Measurements from ENCODE around the gene GDA. TPM values are rescaled to one million over a fixed set of nuclear protein-coding genes. Genes with fewer than 3 reads are reported as not detected.
"Not testable (repeated sequence)": the region's sequence is repeated elsewhere in the genome, so short reads cannot be mapped to it uniquely, and the experiment has no call there.

Gene GDA
- total RNA-seq, 1 experiment from 2014 or later, result not detected

DNA sequence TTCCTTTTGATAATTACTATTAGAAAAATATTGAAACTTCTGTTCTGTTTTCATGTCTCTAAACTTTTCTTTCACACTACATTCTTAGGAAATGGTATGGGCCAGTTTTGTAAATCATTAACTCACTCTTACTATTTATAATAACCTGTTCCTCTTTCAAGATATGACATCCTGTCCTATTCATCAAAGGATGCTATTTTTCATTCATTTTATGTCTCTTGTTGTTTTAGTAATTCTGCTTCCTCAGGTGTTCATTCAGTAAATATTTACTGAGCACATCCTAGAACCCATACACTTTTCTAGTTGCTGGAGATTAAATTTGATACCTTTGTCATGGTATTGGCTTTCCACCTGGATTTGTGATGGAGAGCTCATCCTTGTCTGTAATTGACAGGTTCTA, 58.0 kb downstream of the GDA start:
- no peak for DNase-seq (ENCODE audit: low spot score)

DNA sequence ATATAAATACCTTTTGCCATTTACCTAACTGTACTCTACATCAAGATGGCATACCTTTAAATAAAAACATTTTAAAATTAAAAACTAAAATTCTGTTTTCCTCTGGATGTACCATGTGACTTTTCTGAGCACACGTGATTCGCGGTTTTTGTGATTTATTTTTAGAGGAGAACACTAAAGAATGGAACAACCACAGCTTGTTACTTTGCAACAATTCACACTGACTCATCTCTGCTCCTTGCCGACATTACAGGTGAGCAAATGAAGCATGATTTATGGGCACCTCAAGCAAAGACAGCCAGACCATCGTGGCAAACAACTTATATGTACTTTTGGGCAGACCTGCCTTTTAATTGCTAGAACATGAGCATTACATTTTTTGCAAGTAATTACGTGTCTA, 61.3 kb downstream of the GDA start:
- DNase-seq (ENCODE audit: low spot score), result peak; percentile 16

DNA sequence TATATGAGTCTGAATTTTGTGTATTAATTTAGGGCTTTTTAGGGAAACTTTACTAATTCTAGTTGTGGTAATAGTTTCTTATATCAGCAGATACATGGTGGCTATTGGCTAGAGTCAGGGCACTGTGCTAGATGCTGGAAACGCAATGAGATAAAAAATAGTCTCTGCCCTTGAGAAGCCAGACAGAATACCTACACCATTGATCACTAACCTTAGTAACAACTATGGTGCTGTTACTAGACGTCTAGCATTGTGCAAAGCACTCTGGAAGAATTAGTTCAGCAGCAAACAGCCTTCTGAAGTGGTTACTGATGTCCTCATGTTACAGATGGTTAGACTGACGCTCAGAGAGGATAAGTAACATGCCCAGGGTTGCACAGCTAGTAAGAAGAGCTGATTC, 61.8 kb downstream of the GDA start:
- DNase-seq (ENCODE audit: low spot score), result no peak

DNA sequence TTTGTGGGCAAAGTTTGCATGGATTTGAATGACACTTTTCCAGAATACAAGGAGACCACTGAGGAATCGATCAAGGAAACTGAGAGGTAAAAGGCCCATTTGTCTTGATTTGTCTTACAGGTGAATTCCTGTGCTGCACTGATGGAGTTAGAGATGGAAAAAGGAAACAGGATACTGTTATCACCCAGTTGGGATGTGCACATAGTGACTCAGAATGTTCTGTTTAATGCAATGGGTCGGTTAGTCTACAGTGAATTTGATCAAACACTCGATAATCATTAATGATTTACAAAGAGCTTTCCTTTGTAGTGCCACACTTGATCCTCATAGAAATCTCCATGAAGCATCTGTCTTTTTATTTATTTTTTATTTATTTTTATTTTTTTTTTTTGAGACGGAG, 64.7 kb downstream of the GDA start:
- DNase-seq (ENCODE audit: low spot score), result no peak

DNA sequence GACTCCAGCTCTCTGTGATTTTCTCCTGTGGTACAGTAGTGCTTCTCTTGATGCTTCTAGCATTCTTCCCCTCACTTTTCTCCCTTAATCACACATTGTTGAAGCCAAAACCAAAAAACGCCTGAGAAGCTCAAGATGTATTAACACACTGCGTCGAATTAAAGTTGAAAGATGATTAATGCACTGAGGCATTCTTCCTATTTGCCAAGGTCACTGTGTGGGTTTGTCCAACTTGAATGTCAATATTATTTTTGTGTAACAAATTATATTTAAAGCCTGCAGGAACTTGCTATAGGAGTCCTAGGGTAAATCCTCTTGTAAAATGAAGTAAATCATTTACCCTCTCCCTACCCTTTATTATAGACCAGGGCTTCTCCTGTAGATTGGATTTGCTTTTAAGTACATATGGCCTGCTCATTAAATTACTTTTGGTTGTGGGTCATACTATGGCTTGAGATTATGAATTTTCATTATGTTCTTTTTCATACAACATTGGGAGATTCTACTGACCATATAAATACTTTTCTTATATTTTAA, 68.1 kb downstream of the GDA start:
- no peak for DNase-seq (ENCODE audit: low spot score)

DNA sequence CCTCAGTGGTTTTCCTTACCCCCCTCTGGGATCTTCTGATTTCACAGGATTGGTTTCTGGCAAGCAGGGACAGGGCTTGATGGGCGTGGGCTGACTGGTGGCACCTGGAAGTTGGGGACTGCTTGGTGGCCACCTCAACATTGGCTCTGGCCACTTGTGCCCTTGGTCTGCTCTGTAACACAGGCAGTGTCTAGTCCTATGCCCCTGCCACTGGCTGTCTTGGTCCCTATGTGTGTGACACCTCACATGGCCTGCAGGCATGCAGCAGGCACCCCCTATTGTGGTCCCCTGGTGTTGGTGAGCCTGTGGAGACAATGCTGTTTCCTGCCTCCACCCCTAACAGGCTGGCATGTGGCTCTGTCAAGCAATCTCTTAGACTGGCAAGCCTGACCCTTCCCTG, 71.3 kb downstream of the GDA start:
- DNase-seq (ENCODE audit: low spot score), result no peak

DNA sequence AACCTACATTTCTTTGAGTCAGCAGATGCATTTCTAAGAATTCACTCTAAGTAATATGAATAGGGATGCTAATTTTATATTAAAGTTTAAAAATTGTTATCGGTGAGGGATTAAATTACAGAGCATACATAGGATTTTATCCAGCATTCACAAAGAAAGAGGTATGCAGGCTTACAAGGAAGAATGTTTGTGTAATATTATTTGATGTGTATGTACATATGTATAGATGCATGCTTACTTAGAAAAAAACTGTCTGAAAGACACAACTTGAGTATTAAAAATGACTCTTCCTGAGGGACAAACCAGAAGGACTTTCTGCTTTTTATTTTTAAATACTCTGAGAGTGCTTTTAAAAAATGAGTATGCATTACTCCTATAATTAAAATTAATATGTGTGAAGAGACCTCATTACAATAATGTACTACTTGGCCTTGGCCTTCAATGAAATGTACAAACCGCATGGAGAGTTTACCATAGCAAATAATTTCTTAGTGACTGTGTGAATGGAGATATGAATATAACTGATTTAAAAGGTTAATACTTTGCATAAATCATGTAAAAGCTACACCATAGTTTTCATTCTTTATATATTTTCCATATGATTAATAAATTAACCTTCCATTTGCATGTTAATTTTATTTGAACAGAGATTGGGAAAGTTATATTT, 77.0 kb downstream of the GDA start:
- no peak for DNase-seq (ENCODE audit: low spot score)

DNA sequence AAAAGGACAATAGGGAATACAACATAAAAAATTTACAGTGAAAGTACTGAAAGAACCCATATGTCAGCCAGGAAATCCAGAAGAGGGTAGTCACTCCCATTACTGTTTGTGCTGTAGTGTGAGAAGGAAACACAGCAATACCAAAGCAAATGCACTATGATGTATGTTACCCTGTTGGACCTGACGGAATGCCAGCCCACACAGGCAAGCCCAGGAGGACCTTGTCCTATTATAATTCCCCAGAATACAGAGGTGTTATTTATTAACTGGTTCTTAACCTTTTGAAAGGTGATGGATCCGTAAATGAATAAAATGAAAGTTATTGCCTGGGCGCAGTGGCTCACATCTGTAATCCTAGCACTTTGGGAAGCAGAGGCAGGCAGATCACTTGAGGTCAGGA, 79.0 kb downstream of the GDA start:
- DNase-seq (ENCODE audit: low spot score), result no peak

DNA sequence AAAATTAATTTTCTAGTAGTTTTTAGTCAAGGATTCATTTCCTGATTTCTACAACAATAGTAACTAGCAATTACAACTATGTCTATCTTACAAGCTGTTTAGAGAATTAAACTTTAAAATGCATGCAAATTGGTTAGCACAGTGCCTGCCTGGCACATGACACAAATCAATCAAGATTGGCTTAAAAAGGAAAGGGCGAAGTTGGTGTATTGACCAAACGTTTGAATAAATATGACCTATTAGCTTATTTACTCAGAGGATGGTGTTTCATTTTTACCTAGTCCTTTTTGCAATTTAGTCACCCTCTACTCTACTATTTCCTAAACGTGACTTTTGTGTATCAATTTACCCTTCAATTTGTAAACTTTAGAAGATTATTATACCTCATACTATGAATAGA, 83.5 kb downstream of the GDA start:
- no peak for DNase-seq (ENCODE audit: low spot score)

DNA sequence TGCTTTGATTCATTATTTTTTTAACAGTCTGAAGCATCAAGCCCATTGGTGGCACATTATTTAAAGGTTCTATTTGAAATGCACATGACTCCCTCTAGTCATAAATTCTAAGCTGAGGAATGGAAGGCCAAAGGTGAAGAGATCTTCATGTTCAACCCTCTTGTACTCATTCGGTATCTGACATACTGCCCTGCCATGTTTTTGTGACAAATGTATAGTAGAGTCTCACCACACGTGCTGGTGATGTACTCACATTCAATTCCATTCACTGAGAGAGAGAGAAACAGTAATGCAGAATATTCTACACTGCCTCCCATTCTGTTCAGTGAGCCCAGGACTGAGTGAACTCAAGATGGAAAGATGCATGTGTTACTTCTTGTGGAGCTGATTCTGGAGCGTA, 98.3 kb downstream of the GDA start:
- no peak for DNase-seq (ENCODE audit: low spot score)

DNA sequence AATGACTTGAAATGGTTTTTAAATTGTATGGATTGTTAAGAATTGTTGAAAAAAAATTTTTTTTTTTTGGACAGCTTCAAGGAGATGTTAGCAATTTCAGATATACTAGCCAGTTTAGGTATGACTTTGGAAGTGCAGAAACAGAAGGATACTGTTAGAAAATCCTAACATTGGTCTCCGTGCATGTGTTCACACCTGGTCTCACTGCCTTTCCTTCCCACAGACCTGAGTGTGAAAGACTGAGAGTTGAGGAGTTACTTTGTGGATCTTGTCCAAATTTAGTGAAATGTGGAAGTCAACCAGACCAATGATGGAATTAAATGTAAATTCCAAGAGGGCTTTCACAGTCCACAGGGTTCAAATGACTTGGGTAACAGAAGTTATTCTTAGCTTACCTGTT, 102.3 kb downstream of the GDA start:
- no peak for DNase-seq (ENCODE audit: low spot score)

DNA sequence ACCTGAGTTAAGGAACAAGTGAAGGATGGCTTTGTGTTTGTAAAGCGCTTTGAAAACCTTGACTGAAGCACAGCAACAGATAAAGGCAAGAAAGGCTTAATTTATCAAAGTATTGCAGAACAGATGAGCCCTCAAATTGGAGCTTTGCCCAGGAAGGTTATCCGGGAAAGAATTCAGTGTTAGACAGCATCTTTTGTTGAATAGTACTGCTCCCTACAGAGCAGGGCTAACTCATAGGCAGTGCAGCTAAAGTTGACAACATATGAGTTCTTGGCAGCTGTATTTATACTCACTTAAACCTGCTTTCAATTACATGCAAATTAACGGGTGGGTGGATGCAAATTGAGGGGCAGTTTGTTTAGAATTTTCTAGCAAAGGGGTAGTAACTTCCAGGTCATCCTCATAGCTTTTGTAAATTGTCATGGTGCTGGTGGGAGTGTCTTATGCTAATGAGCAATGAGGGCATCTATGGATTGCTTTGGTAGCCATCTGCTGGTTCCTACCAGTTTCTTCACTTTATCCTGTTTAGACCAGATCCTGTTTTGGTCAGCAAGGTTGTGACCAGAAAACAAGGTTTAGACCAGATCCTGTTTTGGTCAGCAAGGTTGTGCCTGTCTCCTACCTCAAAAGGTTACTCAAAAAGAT, 105.8 kb downstream of the GDA start:
- no peak for DNase-seq (ENCODE audit: low spot score)

DNA sequence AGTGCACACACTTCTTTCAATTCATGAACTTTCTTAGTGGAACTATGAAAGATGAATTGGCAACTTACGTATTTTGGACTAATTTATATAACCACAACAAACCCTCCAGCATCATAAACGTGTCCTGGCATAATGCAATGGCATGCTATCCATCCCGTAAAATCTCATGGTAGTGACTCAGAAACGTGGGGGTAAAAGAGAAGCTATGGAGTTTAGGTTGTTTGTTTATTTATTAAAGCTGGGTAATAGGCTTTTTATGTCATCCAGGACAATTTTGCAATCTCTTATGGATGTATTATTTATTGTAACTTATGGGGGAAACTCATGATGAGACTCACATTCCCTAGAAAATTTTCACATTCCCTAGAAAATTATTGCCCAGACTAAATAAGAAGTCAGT, 106.3 kb downstream of the GDA start:
- no peak for DNase-seq (ENCODE audit: low spot score)

DNA sequence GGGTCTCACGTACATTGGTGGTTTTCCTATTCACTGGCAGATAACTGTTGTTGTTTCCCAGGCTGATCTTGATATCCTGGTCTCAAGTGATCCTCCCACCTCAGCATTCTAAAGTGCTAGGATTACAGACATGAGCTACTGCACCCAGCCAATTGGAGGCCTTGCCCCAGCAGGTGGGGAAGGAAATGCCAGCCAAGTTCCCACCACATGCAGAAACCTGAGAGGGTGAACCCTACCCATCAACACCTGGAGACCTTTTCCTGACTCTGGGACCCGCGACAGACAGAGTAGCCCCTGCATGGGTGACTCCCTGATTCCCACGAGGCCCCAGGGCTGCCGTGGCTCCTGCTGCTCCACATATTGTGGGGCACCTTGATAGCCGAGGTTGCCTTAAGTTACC, 107.7 kb downstream of the GDA start:
- no peak for DNase-seq (ENCODE audit: low spot score)

DNA sequence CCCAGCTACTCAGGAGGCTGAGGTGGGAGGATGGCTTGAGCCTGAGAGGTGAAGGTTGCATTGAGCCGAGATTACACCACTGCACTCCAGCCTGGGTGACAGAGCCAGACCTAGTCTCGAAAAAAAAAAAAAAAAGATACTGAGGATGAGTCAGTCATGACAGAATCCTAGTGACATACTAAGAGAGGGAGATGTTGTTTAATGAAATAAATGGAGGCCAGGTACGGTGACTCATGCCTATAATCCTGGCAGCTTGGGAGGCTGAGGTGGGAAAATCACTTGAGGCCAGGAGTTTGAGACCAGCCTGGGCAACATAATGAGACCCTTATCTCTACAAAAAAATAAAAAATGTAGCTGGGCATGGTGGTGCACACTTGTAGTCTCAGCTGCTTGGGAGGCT, 108.6 kb downstream of the GDA start:
- peak; percentile 23 for DNase-seq (ENCODE audit: low spot score)

DNA sequence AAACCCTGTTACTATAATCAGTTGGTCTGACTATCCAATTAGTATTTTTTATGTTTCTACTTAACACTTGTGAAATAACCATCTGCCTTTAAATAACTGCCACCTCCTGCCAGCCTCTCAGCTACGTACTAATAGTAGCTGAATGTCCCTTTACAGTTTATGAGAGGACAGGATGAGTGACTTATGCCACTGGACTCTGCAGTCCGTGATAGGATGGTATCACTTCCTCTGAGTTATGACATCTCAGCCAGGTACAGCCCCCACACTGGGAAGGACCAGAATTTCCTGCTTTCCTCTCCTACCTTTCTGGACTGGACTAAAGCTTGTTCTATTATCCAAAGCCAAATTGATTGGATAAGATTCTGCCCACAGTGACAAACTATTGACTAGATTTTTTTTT, 112.8 kb downstream of the GDA start:
- DNase-seq (ENCODE audit: low spot score), result no peak

DNA sequence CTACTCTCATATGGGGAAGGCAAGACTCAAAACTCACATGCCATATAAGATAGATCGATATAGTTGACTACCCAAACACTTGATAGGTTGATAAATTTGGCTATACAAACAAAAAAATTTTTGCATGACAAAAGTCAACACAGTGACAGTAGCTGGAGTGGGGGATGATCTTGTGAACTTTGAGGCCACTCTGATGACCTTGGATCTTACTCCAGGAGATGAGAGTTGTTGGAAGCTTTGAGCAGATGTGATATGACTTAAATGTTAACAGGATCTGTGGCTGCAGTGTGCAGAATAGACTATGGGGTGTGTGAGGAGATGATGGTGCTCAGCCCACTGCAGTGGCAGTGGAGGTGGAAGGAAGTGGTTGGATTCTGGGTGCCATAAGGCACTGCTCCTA, 114.3 kb downstream of the GDA start:
- DNase-seq (ENCODE audit: low spot score), result no peak

DNA sequence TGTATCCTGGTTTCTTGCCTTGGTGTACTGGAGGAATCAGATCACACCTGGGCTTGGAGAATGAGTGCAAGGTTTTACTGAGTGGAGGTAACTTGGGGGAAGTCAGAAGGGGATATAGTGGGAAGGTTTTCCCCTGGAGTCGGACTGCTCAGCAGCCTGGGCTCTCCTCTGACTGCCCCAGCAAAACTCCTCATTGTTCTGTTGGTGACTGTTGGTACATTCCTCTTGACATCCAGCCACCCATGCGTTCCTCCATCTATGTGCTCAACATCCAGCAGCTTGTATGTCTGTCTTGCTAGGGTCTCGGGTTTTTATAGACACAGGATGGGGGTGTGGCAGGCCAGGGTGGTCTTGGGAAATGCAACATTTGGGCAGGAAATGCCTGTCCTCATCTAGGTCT, 119.7 kb downstream of the GDA start:
- no peak for DNase-seq (ENCODE audit: low spot score)

DNA sequence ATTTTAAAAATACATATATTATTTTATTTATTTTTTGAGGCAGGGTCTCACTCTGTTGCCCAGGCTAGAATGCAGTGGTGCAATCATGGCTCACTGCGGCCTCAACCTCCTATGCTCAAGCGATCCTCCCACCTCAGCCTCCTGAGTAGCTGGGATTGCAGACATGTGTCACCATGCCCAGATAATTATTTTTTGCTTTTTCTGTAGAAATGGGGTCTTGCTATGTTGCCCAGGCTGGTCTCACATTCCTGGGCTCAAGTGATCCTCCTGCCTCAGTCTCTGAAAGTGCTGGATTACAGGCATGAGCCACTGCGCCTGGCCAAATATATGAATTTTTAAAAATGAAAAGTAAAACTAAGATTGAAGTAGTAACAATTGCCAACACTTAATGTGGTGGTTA, 121.1 kb downstream of the GDA start:
- not testable (repeated sequence) for DNase-seq (ENCODE audit: low spot score)

DNA sequence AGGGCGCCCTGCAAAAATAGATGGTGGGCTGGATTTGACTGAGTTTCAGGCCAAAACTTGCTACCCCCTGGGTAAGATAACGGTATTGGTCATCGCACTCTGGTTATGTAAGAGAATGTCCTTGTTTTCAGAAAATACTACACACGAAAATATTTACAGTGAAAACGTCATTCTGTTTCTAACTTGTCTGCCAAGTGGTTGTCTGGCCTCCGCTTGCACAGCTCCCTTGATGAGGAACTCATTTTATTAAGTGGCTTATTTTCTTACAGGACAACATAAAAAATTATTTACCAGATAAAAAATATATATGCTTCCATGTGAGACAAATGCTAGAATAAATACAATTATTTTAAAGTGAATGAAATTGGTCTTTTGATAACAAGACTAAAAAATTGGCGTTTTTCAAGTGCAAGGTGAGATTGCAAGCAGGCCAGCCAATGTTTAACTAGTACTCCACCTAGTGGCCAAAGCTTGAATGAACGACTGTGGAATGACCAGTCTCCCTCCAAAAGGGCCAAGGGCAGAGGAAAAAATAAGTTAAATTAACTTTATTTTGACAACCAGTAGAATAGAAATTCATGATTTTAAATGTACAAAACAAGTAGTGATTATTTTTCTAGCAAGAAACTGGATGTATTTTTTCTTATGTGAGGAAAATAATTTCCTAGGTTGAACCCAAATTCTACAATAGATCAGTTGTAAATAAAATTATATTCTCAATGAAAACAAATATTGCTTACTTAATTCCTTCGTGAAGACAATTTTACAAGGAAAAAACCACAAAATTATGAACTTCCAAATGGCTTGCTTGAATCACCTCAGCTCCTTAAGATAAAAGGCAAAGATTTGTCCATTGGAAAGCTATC, 122.6 kb downstream of the GDA start:
- peak; percentile 66 for DNase-seq (ENCODE audit: low spot score)

DNA sequence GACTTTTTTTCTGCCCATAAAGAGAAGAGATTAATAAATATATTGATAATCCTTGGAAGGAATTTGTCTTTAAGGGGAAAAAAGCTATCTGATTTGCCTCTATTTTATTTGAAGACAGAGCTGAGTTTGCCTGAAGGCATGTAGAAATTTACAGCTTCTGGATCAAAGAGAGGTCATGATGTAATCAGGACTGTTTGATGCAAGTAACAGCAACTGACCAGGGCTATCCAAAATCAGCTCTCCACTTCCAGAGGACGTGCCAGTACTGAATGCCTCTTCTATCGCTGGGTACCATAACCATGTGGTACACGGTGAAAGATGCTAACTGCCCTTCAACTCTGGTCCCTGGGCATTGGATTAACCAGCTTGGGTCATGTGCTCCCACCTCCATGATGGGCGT, 125.2 kb downstream of the GDA start:
- no peak for DNase-seq (ENCODE audit: low spot score)

DNA sequence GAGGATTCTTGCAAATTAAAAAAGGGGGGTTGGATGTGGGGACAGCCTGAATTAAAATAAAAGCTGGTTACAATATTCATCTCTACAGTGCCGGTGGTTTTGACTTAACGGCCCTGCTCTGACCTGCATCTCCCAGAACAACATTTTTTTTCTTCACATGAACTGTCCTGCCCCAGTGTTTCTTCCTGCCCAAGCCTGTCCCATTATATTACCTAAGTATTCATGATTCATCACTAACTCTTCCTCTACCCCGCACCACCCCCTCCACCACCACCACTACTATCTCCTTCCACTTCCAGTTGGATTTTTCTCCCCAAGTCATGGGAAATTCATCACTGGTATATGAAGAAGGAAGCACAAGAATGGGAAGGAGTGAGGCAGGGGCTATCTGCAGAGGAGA, 125.7 kb downstream of the GDA start:
- no peak for DNase-seq (ENCODE audit: low spot score)

DNA sequence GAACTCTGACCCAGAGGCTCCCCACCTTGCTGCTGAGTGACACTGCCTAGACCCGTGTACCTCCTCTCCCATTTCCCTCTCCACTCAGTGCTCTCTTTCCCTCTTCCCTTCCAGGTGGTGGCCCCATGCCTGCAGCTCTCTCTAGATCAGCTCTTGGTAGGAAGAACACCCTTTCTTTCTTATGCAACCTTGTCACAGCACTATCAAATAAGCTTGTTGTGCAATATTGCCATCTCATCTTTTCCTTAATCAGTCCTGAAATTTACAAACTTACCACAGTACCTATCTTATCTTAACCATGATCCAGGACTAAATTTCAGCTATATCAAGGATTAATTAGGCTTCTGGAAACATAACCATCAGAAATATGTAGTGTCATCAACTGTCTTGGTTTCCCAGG, 127.2 kb downstream of the GDA start:
- no peak for DNase-seq (ENCODE audit: low spot score)
